ENCODE measurements around the gene SARNP. TPM values are rescaled to one million over a fixed set of nuclear protein-coding genes. Genes with fewer than 3 reads are reported as not detected.

SARNP gene
- total and polyA plus RNA-seq, 9 of the 15 experiments (the other 6 are each of a cell fraction or from before 2014, with no cell fraction given) = 70.1 to 400 (median 198) TPM

GRCh38 chr12:55765736-55766290, 51.7 kb downstream of the SARNP start (continued):
- TF ChIP-seq RBM25 (IDR thresholded peaks at IDR 0.05; ENCODE audit: low read depth, low read length, severe bottlenecking) = no peak
- no peak for TF ChIP-seq CHD7 (IDR thresholded peaks at IDR 0.05; ENCODE audit: low read depth, low read length)

Measured in K562 (cell line).